Right forelimb (tissue), 1 donor: Measurements from ENCODE around the gene A1BG.
"Not testable (repeated sequence)": the region's sequence is repeated elsewhere in the genome, so short reads cannot be mapped to it uniquely, and the experiment has no call there.

ENCODE experiments used
- DNase-seq: peaks from one replicate; pipeline ENCODE4 v3.0.0-alpha.2; 2018

Gene A1BG

GRCh38 chr19:58356766-58357480, 3.6 kb upstream of the A1BG start:
- peak; percentile 65 for DNase-seq

GRCh38 chr19:58355908-58356765, 2.8 kb upstream of the A1BG start:
- DNase-seq = peak; percentile 59

GRCh38 chr19:58355215-58355796, 2.0 kb upstream of the A1BG start:
- DNase-seq = no peak

GRCh38 chr19:58354478-58355030, 1.3 kb upstream of the A1BG start:
- peak; percentile 28 for DNase-seq

GRCh38 chr19:58353717-58354477, 605 bp upstream of the A1BG start:
- peak; percentile 32 for DNase-seq

- no peak for DNase-seq
These were observed 1.1 kb downstream of the A1BG start for GRCh38 chr19:58351990-58352755.

GRCh38 chr19:58351558-58351878, 1.8 kb downstream of the A1BG start:
- no peak for DNase-seq

- DNase-seq = no peak
These were observed 2.3 kb downstream of the A1BG start for GRCh38 chr19:58350871-58351557.

- DNase-seq = no peak
These were observed 3.1 kb downstream of the A1BG start for GRCh38 chr19:58350001-58350861.

- no peak for DNase-seq
These were observed 3.7 kb downstream of the A1BG start for GRCh38 chr19:58349590-58349989.

- not testable (repeated sequence) for DNase-seq
These were observed 5.2 kb downstream of the A1BG start for GRCh38 chr19:58348080-58348479.

- peak; percentile 73 for DNase-seq
These were observed 6.0 kb downstream of the A1BG start for GRCh38 chr19:58346961-58347929.

- no peak for DNase-seq
These were observed 7.7 kb downstream of the A1BG start for GRCh38 chr19:58345558-58345957.

- no peak for DNase-seq
These were observed 14.3 kb downstream of the A1BG start for GRCh38 chr19:58338825-58339558.

GRCh38 chr19:58338336-58338735, 15.0 kb downstream of the A1BG start:
- DNase-seq = no peak

GRCh38 chr19:58336820-58337219, 16.5 kb downstream of the A1BG start:
- no peak for DNase-seq

GRCh38 chr19:58336216-58336615, 17.1 kb downstream of the A1BG start:
- no peak for DNase-seq

- DNase-seq = no peak
These were observed 17.7 kb downstream of the A1BG start for GRCh38 chr19:58335630-58336029.
